C1 segment of cervical spinal cord (tissue), 14 donors: ENCODE measurements around the gene TMEM209.
"Not testable (repeated sequence)": the region's sequence is repeated elsewhere in the genome, so short reads cannot be mapped to it uniquely, and the experiment has no call there.

ENCODE experiments used
- DNase-seq, 14 donors: peaks; one replicate each; lab custom pipeline; 2025; lab: John Stamatoyannopoulos, UW

Gene TMEM209

DNA sequence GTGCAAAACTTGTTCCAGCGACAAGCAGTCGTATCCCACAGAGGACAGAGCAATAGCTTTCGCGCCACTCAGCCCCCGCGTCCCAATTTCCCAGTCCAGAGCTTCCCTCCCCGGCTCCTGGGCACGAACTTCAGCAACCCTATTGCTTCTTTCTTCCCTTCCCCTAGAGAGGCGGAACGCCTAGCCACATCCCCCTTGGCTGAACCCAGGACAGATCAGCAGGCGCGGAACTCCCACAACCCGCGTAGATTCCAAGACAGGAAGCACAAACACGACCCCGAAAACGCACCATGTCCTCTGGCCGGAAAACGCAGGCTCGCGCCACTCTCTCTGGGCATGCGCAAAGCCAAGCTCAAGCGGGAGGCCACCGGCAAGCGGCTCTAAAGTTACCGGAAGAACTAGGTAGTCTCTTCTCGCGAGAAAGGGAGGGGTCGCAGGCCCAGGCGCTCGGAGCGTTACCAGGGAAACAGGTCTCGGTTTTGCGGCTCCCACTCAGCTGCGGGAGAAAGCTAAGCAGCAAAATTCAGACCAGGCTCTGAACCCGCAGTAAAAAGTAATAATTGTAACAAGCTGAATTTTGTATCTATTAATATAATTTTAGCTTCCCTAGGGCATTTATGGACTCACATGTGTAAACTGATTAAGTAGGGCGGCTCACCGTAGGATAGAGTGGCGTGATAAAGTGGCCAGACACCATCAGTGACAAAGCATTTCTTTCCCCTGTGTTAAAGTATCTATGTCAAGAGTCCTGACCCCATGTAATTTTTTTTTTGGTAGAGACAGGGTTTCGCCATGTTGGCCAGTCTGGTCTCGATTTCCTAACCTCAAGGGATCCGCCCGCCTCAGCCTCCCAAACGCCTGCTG lies at the start of gene TMEM209:
TMEM209 (minus strand) TSS at position 323 of the 864 bp plus-strand sequence; CDS start at position 292, 31 bp downstream.
- peak; percentile 72 to 95 (median 92) for DNase-seq

DNA sequence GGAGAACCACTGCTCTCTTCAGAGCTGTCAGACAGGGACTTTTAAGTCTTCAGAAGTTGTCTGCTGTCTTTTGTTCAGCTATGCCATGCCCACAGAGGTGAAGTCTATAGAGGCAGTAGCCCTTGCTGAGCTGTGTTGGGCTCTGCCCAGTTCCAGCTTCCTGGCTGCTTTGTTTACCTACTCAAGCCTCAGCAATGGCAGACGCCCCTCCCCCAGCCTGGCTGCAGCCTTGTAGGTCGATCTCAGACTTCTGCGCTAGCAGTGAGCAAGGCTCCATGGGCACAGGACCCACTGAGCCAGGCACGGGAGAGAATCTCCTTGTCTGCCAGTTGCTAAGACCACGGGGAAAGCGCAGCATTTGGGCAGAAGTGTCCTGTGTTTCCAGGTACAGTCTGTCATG lies 49.3 kb upstream of the TMEM209 start:
- DNase-seq = no peak

DNA sequence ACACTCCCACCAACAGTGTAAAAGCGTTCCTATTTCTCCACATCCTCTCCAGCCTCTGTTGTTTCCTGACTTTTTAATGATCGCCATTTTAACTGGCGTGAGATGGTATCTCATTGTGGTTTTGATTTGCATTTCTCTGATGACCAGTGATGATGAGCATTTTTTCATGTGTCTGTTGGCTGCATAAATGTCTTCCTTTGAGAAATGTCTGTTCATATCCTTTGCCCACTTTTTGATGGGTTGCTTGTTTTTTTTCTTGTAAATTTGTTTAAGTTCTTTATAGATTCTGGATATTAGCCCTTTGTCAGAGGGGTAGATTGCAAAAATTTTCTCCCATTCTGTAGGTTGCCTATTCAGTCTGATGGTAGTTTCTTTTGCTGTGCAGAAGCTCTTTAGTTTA lies 44.4 kb upstream of the TMEM209 start:
- DNase-seq = not testable (repeated sequence)

DNA sequence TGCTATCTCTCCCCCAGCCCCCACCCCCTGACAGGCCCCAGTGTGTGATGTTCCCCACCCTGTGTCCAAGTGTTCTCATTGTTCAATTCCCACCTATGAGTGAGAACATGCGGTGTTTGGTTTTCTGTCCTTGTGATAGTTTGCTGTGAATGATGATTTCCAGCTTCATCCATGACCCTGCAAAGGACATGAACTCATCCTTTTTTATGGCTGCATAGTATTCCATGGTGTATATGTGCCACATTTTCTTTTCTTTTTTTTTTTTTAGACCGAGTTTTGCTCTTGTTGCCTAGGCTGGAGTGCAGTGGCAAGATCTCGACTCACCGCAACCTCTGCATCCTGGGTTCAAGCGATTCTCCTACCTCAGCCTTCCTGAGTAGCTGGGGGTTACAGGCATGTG lies 43.6 kb upstream of the TMEM209 start:
- DNase-seq = not testable (repeated sequence)

DNA sequence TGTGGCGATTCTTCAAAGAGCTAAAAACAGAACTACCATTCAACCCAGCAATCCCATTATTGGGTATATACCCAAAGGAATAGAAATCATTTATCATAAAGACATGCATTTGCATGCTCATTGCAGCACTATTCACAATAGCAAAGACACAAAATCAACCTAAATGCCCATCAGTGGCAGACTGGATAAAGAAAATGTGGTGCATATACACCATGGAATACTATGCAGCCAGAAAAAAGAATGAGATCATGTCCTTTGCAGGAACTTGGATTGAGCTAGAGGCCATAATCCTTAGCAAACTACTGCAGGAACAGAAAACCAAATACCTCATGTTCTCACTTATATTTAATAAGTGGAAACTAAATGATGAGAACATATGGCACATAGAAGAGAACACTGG lies 41.3 kb upstream of the TMEM209 start:
- not testable (repeated sequence) for DNase-seq

DNA sequence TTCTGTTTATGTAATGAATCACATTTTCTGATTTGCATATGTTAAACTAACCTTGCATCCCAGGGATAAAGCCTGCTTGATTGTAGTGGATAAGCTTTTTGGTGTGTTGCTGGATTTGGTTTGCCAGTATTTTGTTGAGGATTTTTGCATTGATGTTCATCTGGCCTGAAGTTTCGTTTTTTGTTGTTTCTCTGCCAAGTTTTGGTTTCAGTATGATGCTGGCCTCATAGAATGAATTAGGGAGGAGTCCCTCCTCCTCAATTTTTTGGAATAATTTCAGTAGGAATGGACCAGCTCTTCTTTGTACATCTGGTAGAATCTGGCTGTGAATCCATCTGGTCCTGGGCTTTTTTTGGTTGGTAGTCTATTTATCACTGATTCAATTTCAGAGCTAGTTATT lies 38.3 kb upstream of the TMEM209 start:
- DNase-seq = not testable (repeated sequence)

DNA sequence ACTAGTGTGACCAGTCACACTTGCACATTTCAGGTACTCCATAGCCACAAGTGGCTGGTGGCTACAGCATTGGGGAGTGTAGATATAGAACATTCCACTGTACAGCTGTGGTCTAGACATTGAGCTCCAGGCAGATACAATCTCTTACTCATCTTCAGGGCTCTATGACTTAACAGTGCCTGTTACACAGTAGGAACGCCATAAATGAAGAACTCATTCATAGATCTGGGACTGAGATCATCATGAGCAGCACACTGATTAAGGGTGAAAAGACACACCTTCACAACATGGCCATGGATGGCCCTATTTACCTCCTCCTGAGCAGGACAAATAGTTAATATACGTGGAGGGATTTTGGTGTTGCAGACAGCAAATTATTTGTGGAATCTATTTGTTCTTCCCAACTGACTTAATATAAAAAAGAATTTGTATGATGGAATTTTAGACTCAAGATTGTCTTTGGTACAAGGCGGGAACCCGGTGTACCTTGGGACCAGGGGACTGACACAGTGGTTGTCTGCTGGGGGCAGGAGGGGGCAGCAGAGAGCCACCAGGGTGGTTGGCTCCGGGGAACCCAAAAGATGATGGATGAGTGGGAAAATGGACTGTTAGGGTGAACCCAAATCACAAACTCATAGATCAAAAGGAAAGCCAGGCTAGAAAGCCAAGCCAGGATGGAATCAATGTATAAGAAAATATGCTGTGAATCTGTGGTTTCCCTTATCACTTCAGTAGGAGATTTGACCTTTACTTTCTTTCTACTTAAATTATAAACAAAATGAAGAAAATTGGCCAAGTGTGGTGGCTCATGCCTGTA lies 37.2 kb upstream of the TMEM209 start:
- DNase-seq = peak in 7 of 14 donors; percentile 10 to 47 (median 15)

DNA sequence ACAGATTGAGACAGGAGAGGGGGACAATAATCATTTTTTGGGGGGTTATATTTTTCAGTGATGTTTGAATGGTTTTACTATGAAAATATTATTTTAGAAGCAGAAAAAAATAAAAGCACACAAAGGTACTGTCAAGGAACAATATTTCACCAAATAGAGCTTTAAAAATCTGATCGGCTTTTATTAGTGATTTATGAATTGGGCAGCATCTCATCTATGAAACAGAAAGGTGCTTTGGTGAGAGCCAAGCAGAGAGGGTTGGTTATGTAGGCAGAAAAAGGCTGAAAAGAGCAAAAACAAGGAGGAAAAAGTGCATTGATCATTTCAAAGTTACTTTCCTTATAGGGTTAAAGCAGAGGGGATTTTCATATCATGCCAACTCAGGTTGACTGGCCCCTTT lies 35.0 kb upstream of the TMEM209 start:
- DNase-seq = no peak

DNA sequence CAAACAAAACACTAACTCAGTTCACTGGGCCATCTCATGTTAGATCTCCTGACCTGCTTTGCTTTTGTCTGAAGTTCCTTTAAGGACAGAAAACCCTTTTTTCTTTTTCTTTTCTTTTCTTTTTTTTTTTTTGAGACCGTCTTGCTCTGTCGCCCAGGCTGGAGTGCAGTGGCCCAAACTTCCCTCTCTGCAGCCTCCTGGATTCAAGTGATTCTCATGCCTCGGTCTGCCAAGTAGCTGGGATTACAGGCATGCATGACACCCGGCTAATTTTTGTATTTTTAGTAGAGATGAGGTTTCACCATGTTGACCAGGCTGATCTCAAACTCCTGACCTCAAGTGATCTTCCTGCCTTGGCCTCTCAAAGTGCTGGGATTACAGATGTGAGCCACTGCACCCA lies 31.2 kb upstream of the TMEM209 start:
- not testable (repeated sequence) for DNase-seq

DNA sequence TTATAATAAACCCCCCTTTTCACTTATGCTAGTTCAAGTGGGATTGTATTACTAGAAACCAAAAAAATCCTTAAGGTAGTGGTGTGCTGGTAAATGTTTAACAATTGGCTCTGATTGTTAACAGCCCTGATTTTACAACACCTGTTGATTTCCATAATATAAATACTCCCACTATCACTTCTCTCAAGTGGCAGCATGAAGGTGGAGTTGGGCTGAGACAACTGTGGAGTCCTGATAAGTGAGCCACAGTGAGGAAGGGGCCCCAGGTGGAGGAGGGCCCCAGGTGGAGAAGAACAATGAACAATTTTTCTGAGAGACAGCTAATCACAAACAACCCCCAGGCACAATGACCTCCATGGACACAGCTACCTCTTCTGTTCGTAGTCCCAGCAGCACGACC lies 28.9 kb upstream of the TMEM209 start:
- DNase-seq = no peak

DNA sequence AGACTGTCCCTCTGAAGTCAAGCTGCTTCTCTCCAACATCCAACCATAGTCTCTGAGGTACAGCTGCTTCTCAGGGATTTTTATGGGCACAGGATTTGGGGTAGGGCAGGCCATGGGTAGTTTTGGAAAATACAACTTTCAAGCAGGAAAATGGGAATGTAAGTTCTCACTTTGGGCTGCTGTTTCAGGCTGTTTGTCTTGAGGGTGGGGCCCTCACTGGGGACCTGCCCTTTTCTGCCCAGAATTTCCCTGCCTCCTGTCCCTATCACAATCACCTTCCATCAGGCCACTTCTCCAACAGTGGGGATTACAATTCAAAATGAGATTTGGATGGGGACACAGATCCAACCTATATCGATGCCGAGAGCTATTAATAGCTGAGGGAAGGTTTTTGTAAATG lies 27.0 kb upstream of the TMEM209 start:
- DNase-seq = no peak

DNA sequence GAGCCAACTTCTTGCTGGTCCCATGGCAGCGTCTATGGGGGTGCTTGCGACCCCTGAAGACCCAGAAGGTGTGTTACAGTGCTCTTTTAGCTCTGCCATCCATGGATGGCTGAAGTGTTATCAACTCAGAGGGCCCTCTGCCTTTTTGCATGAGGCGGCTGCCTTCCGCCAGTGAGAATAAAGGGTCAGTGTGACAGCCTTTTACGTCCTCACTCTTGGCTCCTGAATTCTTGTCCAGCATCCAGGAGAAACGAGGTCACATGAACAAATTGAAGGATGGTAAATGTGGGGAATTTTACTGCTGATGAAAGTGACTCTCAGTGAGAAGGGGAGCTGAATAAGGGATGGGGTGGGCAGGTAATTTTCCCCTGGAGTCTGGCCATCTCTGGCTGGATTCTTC lies 26.6 kb upstream of the TMEM209 start:
- DNase-seq = no peak

DNA sequence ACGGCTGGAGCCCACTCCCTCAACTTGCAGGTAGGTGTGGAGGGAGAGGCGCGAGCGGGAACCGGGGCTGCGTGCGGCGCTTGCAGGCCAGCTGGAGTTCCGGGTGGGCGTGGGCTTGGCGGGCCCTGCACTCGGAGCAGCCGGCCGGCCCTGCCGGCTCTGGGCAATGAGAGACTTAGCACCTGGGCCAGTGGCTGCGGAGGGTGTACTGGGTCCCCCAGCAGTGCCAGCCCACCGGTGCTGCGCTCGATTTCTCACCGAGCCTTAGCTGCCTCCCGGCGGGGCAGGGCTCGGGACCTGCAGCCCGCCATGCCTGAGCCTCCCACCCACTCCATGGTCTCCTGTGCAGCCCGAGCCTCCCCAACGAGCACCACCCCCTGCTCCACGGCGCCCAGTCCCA lies 24.8 kb upstream of the TMEM209 start:
- DNase-seq = not testable (repeated sequence)

DNA sequence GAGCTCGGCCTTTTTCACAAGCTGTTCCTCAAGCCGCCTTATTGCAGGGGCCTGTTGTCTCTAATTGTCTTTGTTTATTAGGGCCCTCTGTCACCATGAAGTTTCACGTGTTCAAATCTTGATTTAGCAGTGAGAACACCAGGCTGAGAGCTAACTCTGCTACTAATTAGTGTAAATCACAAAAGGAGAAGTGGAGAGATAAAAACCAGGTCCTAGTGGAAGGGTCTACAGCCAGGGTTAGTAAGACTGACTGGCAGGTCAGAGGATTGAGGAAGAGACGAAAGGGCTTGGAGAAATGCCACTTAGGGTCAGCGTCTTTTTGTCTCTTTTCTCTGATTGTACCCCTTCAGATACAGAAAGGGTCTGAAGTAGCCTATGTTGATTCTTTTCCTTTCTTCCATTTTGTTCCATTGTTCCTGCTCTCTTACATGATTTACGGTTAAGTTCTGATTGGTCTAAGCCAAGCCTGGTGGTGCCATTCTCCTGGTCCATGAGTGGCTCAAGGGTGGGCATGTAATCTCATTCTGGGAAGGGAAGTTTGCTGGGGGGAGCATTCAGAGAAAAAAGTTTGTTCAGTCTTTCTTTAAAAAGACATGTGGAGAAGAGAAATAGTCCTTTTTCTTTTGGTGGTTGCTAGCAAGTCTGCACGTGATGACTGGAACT lies 23.8 kb upstream of the TMEM209 start:
- no peak for DNase-seq

DNA sequence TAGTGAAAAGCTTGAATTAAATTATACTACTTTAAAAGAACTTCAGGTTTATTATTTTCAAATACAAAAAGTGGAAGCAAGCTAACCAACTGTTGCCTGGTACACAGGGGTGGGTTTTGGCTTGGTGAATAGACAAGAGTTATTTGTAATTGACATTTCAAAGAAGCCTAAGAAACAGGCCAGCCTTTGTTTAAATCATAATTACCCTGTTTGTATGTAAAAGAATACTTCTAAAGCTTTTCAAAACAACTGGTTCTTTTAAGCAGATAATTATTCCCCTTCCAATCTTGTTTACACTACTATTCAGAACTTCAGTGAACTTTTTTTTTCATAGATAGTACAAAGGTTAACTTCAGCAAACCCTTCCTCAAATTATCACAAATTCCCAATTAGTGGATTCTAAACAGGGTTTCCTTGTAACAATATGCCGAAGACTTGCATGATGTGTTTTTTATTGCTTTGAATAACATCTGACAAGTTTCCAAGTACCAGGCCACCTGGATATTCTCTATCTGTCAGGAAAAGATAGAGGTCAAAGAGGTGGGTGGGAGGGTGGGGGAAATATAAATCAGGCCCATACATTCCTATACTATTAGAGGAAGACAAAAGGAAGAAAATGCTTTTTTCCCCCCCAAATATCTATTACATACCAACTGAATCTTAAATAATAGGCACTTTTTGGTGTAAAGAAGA lies 22.8 kb upstream of the TMEM209 start:
- DNase-seq = no peak

DNA sequence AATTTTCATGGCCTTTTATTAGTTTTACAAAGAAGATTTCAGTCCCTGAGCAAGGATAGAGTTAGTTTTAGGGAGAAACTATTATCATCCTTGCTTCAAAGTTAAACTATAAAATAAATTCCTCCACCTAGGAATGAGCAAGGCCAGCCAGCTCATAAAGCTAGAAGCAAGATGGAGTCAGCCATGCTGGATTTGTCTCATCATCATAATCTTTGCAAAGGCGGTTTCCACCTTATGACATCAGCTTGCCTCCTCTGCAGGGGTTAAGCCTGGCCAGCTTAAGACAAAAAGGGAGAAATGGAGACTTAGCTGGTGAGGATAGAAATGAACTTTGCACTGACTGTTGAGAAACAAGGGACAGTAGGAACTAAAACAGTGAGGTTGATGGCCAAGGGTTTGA lies 21.1 kb upstream of the TMEM209 start:
- no peak for DNase-seq

DNA sequence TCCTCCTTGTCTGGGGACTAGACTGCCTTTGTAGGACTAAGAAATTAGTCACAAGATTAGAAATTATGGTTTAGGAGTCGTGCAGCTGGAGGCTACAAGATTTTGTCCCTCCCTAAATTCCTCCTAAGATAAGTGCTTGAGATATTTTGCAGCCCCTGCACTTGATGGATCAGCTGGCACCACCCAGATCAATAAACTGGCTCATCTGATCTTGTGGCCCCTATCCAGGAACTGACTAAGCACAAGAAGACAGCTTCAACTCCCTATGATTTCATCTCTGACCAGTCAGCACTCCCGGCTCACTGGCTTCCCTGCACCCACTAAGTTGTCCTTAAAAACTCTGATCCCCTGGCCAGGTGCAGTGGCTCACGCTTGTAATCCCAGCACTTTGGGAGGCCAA lies 19.7 kb upstream of the TMEM209 start:
- DNase-seq = not testable (repeated sequence)

DNA sequence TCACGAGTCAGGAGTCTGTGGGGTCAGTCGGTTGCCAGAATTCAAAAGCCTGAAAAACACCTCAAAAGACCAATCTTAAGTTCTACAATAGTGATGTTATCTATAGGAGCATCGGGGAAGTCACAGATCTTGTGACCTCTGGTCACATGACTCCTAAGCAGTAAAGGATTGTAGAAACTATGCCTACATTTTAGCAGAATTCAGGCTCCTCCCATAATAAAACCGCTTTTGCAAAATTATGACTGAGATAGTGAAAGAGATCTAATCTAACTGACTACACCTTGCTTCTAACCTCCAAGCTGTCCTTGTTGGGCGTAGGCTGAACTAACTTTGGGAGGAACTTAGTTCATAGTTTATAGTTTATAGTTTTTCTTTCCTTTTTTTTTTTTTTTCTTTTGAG lies 19.0 kb upstream of the TMEM209 start:
- no peak for DNase-seq

DNA sequence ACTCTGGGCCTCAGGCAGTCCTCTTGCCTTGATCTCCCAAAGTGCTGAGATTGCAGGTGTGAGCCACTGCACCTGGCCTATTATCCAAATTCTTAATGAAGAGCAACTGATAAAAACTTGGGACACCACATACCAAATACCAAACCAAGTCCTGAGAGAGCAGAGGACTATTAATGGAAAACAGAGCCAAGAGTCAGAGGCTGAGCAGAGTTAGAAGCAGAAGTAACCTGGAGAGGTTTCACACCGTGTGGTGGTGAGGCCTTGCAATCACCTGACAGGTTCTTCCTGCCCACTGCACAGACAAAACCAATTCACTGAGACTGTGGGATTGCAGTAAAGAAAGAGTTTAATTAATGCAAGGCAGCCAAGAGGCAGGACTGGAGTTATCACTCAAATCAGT lies 18.4 kb upstream of the TMEM209 start:
- no peak for DNase-seq

DNA sequence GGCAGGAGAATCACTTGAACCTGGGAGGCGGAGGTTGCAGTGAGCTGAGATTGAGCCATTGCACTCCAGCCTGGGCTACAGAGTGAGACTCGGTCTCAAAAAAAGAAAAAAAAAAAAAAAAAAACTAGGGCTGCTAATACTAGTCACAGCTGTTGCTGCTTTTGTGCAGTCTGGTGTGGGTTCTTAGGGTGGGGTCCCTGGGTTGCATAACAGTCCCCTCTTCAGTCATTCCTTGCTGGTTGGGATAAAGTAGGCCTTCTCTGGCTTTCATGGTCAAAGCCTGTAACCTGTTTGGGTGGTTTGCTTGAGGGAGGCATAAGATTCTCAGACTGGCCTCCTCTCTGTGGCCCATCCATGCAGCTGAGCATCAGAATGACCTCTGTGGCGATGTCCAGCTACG lies 16.5 kb upstream of the TMEM209 start:
- no peak for DNase-seq

DNA sequence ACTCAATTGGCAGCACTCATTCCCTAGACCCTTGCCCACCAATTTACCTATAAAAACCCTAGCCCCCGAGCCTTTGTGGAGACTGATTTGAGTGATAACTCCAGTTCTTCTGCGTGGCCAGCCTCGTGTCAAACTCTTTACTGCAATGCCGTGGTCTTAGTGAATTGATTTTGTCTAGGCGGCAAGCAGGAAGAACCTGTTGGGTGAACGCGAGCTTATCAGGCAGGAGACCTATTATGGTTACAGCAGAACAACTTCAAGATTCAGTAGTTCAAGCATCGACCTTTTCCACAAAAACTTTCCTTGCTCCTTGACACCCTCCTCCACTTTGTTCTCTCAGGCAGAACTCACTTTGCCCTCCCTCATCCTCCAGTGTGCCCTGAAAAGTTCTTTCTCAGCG lies 14.7 kb upstream of the TMEM209 start:
- no peak for DNase-seq
